GM12864 (cell line): ENCODE results near the gene MYRF.

Experiments
- DNase-seq: peaks from one replicate; pipeline ENCODE4 v3.0.0-alpha.2; 2011; ENCODE audit warnings: low read depth
- H3K4me3 ChIP-seq: 2 replicates; pipeline ENCODE4 v1.5.1; 2011; ENCODE audit warnings: mild to moderate bottlenecking, low read depth, low read length, control low read depth
- TF ChIP-seq, protein P1 (sequence below): IDR thresholded peaks from 2 replicates; pipeline ENCODE4 v1.5.1; 2011; ENCODE audit warnings: low read depth, mild to moderate bottlenecking, moderate library complexity, low read length, control low read depth, inconsistent platforms; ENCODE audit errors: missing control alignments

MYRF gene

GRCh38 chr11:61737636-61738386 lies 14.6 kb upstream of the MYRF start:
- TF ChIP-seq, protein P1, sequence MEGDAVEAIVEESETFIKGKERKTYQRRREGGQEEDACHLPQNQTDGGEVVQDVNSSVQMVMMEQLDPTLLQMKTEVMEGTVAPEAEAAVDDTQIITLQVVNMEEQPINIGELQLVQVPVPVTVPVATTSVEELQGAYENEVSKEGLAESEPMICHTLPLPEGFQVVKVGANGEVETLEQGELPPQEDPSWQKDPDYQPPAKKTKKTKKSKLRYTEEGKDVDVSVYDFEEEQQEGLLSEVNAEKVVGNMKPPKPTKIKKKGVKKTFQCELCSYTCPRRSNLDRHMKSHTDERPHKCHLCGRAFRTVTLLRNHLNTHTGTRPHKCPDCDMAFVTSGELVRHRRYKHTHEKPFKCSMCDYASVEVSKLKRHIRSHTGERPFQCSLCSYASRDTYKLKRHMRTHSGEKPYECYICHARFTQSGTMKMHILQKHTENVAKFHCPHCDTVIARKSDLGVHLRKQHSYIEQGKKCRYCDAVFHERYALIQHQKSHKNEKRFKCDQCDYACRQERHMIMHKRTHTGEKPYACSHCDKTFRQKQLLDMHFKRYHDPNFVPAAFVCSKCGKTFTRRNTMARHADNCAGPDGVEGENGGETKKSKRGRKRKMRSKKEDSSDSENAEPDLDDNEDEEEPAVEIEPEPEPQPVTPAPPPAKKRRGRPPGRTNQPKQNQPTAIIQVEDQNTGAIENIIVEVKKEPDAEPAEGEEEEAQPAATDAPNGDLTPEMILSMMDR: no peak

DNA sequence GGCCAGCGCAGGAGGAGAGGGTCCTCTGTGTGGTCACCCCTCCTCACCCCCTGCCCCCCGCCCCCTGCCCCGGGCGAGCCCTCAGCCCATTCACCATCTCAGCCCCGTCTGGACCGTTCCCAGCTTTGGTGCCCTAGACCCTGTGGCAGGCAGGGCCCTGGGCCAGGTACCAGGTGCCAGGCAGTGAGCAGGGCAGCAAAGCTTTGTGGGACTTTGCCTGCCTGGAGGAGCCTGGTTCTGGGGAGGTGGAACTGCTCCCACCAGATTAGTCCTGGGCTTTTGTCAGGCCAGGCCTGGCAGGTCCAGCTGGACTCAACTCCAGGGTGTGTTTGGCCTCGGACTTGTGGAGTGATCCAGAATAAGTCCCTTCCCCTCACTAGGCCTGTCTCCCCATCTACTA lies 13.7 kb upstream of the MYRF start:
- H3K4me3 ChIP-seq: no peak overlapping the region
- TF ChIP-seq, protein P1: no peak
- no peak for DNase-seq

More at GRCh38 chr11:61737636-61738386, 14.6 kb upstream of the MYRF start:
- DNase-seq: no peak
- H3K4me3 ChIP-seq: no peak overlapping the region

GRCh38 chr11:61739413-61739812 lies 13.0 kb upstream of the MYRF start:
- no peak overlapping the region for H3K4me3 ChIP-seq
- TF ChIP-seq, protein P1: no peak
- no peak for DNase-seq

DNA sequence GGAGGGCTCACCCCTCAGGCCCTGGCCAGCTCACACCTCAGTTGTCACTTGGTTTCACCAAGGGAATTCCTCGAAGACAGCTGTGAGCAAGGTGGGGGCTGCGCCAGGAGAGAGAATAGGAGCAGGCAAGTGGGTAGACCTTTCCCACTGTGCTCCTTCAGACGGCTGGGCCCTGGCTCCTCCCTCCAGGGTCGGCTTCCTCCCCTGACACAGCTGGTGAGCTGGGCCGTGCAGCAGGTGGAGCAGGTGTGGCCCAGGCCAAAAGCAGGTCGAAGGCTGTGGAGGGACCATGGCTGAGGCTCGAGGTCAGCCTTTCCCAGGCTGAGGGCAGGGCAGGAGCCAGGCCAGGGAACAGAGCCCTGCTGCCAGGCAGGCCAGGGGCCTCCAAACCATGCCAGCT lies 12.5 kb upstream of the MYRF start:
- TF ChIP-seq, protein P1: no peak
- H3K4me3 ChIP-seq: no peak overlapping the region
- no peak for DNase-seq

GRCh38 chr11:61742391-61742790 lies 10.0 kb upstream of the MYRF start:
- no peak for DNase-seq
- TF ChIP-seq, protein P1: no peak
- no peak overlapping the region for H3K4me3 ChIP-seq

- TF ChIP-seq, protein P1: no peak
- no peak for DNase-seq
- H3K4me3 ChIP-seq: no peak overlapping the region
These were observed 8.8 kb upstream of the MYRF start for GRCh38 chr11:61743486-61744095.
